ENCODE results near the gene ADGRG1.
A peak's percentile ranks its signal among the peaks of the same experiment; 100 is the strongest.
"Not testable (repeated sequence)": the region's sequence is repeated elsewhere in the genome, so short reads cannot be mapped to it uniquely, and the experiment has no call there.

The ADGRG1 gene

GRCh38 chr16:57628008-57628781 lies at the start of gene ADGRG1:
TSS of gene ADGRG1 (plus strand) at chr16:57628630. CDS start at chr16:57650288, 21,658 bp downstream.
- peak; percentile 78 for DNase-seq

- DNase-seq = no peak
These were observed 49.1 kb upstream of the ADGRG1 start for GRCh38 chr16:57579361-57579665.

- DNase-seq = no peak
These were observed 43.3 kb upstream of the ADGRG1 start for GRCh38 chr16:57585051-57585687.

GRCh38 chr16:57588831-57589230 lies 39.6 kb upstream of the ADGRG1 start:
- DNase-seq = no peak

DNA sequence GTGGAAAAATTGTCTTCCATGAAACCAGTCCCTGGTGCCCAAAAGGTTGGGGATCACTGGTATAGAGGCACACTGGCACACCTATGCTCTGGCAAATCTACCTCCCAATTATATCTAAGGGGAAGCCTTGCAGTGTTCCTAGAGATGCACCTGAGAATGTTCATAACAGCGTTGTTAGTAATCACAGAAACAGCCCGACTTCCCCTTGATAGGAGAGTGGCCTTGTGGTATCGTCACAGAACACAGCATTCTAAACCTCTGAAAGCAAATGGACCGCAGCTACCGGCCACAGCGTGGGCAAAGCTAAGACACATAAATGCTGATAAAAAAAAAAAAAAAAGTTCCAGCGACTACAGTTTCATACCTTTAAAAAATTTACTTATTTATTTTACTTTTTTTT lies 39.1 kb upstream of the ADGRG1 start:
- DNase-seq = no peak

- DNase-seq = no peak
These were observed 37.8 kb upstream of the ADGRG1 start for GRCh38 chr16:57590654-57591085.

DNA sequence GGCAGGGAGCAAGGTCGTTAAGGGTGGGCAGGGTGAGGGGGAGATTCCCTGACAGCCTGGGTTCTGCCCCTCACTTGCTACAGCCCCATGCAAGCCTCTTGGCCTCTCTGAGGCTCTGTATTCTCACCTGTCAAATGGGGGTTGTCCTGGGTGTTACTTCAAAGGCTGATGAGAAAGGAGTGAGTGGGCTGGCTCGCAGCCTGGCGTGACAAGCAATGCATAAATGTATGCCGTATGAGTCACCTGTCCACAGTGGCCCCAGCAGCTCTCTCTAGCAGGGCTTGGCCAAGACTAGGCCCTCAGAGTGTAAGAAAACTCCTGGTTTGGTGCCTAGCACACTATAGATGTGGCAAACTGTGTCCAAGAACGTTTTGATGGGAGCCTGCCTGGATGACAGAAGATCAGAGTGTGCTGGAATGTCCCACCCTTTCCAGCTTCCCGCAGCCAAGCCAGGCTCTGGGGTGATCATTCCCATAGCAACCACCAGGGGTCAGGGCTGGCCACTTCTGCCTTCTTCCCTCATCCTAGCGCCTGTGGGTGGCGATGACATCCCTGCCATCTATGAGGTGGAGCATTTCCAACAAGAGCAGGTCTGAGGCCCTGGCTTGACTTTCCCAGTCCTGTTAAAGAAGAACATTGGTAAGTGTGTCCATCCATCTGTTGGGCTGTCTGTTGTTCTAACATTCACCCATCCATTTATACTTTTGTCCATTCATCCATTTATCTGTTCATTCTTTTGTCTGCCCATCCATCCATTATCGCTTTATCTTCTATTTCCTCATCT lies 37.2 kb upstream of the ADGRG1 start:
- DNase-seq = peak; percentile 58

GRCh38 chr16:57591870-57592485 lies 36.5 kb upstream of the ADGRG1 start:
- DNase-seq = no peak

DNA sequence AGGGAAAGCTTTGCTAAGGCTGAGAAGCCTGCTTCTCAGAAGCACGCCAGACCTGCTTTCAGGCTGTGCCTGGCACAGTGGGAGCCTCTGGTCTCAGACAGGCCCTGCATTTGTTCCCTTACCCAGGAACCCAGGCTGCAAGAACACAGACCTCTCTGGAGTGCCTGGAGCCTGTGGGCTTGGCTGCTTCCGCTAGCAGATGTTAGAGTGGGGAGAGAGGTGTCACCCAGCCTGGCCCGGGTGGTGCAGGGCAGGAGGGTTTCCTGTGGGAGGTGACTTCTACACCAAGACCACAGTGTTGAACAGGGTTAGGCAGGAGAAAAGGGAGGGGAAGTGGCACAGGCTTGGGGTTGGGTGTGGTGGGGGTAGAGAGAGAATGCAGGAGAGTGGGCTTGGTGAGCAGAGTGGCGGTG lies 35.8 kb upstream of the ADGRG1 start:
- no peak for DNase-seq

GRCh38 chr16:57593021-57593420 lies 35.4 kb upstream of the ADGRG1 start:
- DNase-seq = no peak

GRCh38 chr16:57593990-57594389 lies 34.4 kb upstream of the ADGRG1 start:
- no peak for DNase-seq

GRCh38 chr16:57594531-57595031 lies 33.8 kb upstream of the ADGRG1 start:
- DNase-seq = no peak

DNA sequence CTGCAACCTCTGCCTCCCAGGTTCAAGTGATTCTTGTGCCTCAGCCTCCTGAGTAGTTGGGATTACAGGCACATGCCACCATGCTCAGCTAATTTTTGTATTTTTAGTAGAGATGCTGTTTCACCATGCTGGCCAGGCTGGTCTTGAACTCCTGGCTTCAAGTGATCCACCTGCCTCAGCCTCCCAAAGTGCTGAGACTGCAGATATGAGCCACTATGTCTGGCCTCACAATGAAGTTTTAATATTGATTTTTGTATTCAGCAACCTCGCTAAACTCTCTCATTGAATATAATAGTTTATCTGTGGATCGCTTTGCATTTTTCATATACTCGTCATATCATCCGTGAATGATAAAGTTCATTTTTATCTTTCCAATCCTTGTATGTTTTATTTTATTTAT lies 32.2 kb upstream of the ADGRG1 start:
- DNase-seq = not testable (repeated sequence)

DNA sequence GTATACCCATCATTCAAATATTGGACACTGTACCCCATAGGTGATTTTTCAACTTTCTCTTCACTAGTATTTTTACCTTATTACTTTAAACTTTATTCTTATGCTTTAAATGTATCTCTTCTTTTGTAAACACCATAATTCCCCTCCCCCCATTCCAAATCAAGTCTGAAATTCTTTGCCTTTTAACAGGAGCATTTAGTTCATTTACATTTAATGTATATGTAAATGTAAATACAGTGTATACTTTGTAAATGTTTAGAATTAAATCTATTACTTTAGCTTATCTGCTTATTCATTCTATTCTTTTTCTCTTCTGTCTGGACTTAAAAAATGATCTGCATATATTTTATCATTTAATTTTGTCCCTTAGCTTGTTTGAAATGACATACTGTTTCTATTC lies 30.0 kb upstream of the ADGRG1 start:
- DNase-seq = no peak

DNA sequence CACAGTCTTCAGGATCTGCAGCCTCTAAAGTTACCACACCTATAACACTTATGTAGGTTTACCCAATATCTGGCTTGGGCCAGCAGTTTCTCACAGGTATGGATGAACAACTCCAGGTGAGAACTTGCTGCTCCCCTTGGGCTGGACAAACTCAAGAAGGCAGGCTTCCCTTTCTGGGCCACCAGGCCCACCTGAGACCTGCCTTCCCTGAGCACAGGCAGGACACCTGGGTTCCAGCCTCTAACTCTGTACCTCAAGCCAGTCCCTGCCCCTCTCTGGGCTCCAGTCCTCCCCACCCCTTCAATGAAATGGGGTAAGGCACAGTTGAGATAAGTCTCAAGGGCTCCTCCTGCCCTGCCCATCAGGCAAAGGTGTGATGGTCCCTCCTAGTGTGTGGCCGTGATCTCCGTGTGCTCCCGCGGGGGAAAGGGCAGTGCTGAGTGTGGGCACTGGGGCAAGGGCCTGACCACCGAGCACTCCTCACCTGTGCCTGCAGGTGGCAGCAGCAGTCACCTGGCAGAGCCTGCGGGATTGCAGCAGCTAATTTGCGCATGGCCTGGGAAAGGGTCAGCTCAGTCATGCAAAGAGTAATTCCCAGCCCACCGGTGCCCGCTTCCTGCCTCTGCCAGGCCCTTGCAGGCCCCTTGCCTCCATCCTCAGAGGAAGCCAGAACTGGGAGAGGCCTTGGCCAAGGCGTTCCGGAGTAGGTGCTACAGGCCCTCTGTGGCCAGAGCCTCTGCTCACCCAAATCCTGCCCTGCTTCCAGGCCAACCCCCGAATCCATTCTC lies 28.2 kb upstream of the ADGRG1 start:
- no peak for DNase-seq

GRCh38 chr16:57600952-57601580 lies 27.4 kb upstream of the ADGRG1 start:
- DNase-seq = no peak

GRCh38 chr16:57601801-57602478 lies 26.5 kb upstream of the ADGRG1 start:
- DNase-seq = no peak

GRCh38 chr16:57603115-57604024 lies 25.1 kb upstream of the ADGRG1 start:
- DNase-seq = no peak

DNA sequence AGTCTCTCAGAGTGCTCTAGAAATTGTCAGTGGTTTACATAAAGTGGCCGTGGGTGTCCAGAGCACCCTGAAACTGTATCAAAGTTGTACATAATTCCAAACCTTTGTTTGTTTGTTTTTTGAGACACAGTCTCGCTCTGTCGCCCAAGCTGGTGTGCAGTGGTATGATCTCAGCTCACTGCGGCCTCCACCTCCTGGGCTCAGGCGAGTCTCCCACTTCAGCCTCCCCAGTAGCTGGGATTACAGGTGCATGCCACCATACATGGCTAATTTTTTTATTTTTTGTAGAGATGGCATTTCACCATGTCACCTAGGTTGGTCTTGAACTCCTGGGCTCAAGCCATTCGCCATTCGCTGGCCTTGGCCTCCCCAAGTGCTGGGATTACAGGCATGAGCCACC lies 24.3 kb upstream of the ADGRG1 start:
- DNase-seq = no peak
